GM19452 (cell line): ENCODE data around the gene NKX1-2.
"Not testable (repeated sequence)": the region's sequence is repeated elsewhere in the genome, so short reads cannot be mapped to it uniquely, and the experiment has no call there.

Source experiments
- ATAC-seq: cut with Tn5 transposase; IDR thresholded peaks from one replicate; pipeline ENCODE4 v1.9.1; 2021; ENCODE audit not compliant: unreplicated experiment

NKX1-2 gene

GRCh38 chr10:124453960-124454610 lies 4.2 kb upstream of the NKX1-2 start:
- ATAC-seq: no peak

- ATAC-seq: no peak
These were observed 1.4 kb upstream of the NKX1-2 start for GRCh38 chr10:124451276-124451675.

GRCh38 chr10:124450783-124451057 lies 885 bp upstream of the NKX1-2 start:
- ATAC-seq: no peak

- ATAC-seq: no peak
These were observed 444 bp downstream of the NKX1-2 start for GRCh38 chr10:124449170-124450011.

GRCh38 chr10:124448696-124449169 lies 1.1 kb downstream of the NKX1-2 start:
- ATAC-seq: no peak

- ATAC-seq: no peak
These were observed 1.9 kb downstream of the NKX1-2 start for GRCh38 chr10:124447751-124448466.

GRCh38 chr10:124446830-124447750 lies 2.7 kb downstream of the NKX1-2 start:
- ATAC-seq: no peak

- ATAC-seq: not testable (repeated sequence)
These were observed 8.1 kb downstream of the NKX1-2 start for GRCh38 chr10:124441694-124442093.

GRCh38 chr10:124436191-124436638 lies 13.6 kb downstream of the NKX1-2 start:
- peak; percentile 88 for ATAC-seq

GRCh38 chr10:124435683-124436082 lies 14.2 kb downstream of the NKX1-2 start:
- ATAC-seq: not testable (repeated sequence)

GRCh38 chr10:124433461-124433860 lies 16.4 kb downstream of the NKX1-2 start:
- no peak for ATAC-seq

GRCh38 chr10:124430077-124430476 lies 19.8 kb downstream of the NKX1-2 start:
- ATAC-seq: no peak

GRCh38 chr10:124429576-124429975 lies 20.3 kb downstream of the NKX1-2 start:
- ATAC-seq: no peak

GRCh38 chr10:124428207-124428777 lies 21.5 kb downstream of the NKX1-2 start:
- ATAC-seq: no peak

GRCh38 chr10:124425227-124425962 lies 24.4 kb downstream of the NKX1-2 start:
- ATAC-seq: no peak

- no peak for ATAC-seq
These were observed 26.0 kb downstream of the NKX1-2 start for GRCh38 chr10:124423813-124424212.

GRCh38 chr10:124422742-124423141 lies 27.1 kb downstream of the NKX1-2 start:
- no peak for ATAC-seq

- no peak for ATAC-seq
These were observed 29.6 kb downstream of the NKX1-2 start for GRCh38 chr10:124420254-124420653.

GRCh38 chr10:124419635-124420034 lies 30.2 kb downstream of the NKX1-2 start:
- no peak for ATAC-seq
